Calu3 (cell line): ENCODE measurements around the gene PARM1. TPM values are rescaled to one million over a fixed set of nuclear protein-coding genes. Genes with fewer than 3 reads are reported as not detected.

ENCODE experiments used
- BruUV-seq: library from RNA; stranded (reverse); fragments of 400-500 nt; replicated peaks from 2 replicates; lab custom pipeline; 2021; lab: Mats Ljungman, UMichigan
- CTCF ChIA-PET: fragments of 300-600 bp; sonication (Branson Sonifier 250); formaldehyde crosslinking; loops from one replicate; lab custom pipeline; 2022; ENCODE audit warnings: antibody characterized with exemption; lab: Charles Lee
- DNase-seq: peaks from one replicate; pipeline ENCODE4 v3.0.0; 2022
- H3K27ac Mint-ChIP-seq: one replicate; pipeline ENCODE4 v1.8.0; 2022; ENCODE audit warnings: mixed read lengths; ENCODE audit not compliant: unreplicated experiment
- H3K27me3 Mint-ChIP-seq: one replicate; pipeline ENCODE4 v1.8.0; 2022; ENCODE audit warnings: mixed read lengths; ENCODE audit not compliant: unreplicated experiment
- H3K36me3 Mint-ChIP-seq: one replicate; pipeline ENCODE4 v1.8.0; 2022; ENCODE audit warnings: mild to moderate bottlenecking, moderate library complexity, mixed read lengths; ENCODE audit not compliant: insufficient read depth, unreplicated experiment
- H3K4me1 Mint-ChIP-seq: one replicate; pipeline ENCODE4 v1.8.0; 2022; ENCODE audit warnings: mild to moderate bottlenecking, low read depth, mixed read lengths; ENCODE audit not compliant: unreplicated experiment
- H3K4me3 Mint-ChIP-seq: one replicate; pipeline ENCODE4 v1.8.0; 2022; ENCODE audit warnings: mild to moderate bottlenecking, low read depth, moderate library complexity, mixed read lengths; ENCODE audit not compliant: unreplicated experiment
- H3K9me3 Mint-ChIP-seq: one replicate; pipeline ENCODE4 v1.8.0; 2022; ENCODE audit warnings: low read depth, mixed read lengths; ENCODE audit not compliant: unreplicated experiment
- intact Hi-C: fragments of 100-400 bp; cut with micrococcal nuclease; formaldehyde crosslinking; loops from one replicate; pipeline ENCODE4 v1.10.0; 2022; ENCODE audit not compliant: unreplicated experiment
- total RNA-seq: library from RNA; stranded (reverse); gene quantifications from 2 replicates; pipeline ENCODE4 v1.2.3, GENCODE V29; 2022
- TF ChIP-seq, protein P1 (sequence below): fragments of 200-600 bp; IDR thresholded peaks from one replicate; pipeline ENCODE4 v1.8.0; 2022; ENCODE audit warnings: antibody characterized with exemption; ENCODE audit not compliant: unreplicated experiment

PARM1 gene
- total RNA-seq, 1 experiment from 2014 or later = 4.4 TPM

DNA sequence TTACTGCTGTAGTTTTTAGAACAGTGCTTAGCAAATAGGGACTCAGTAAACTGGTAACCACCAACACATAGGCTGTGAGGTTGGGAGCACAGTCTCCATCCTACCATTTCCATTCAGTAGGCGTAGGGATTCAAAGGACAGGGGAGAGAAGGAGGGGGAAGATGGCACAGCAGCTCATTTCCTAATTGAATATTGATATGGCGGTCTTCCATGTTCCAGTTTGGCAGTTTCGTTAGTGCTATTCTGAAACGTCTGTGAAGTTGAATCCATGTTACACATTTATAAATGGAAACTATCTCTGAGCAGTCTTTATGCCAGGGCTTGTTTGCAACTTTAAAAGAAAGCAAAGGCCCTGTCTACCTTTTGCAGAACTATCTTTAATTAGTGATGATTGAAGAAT lies 105.5 kb downstream of the PARM1 start:
- TF ChIP-seq, protein P1, sequence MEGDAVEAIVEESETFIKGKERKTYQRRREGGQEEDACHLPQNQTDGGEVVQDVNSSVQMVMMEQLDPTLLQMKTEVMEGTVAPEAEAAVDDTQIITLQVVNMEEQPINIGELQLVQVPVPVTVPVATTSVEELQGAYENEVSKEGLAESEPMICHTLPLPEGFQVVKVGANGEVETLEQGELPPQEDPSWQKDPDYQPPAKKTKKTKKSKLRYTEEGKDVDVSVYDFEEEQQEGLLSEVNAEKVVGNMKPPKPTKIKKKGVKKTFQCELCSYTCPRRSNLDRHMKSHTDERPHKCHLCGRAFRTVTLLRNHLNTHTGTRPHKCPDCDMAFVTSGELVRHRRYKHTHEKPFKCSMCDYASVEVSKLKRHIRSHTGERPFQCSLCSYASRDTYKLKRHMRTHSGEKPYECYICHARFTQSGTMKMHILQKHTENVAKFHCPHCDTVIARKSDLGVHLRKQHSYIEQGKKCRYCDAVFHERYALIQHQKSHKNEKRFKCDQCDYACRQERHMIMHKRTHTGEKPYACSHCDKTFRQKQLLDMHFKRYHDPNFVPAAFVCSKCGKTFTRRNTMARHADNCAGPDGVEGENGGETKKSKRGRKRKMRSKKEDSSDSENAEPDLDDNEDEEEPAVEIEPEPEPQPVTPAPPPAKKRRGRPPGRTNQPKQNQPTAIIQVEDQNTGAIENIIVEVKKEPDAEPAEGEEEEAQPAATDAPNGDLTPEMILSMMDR = no peak
- intact Hi-C loops = no loop called here
- Mint-ChIP-seq H3K27me3 (no peaks in the 10 kb centered on the region), H3K27ac (no peak overlapping the region), H3K4me3 (no peak overlapping the region), H3K36me3 (no peaks in the 10 kb centered on the region), H3K4me1 (no peaks in the 10 kb centered on the region), H3K9me3 (no peaks in the 10 kb centered on the region)
- BruUV-seq = no TSS peak
- CTCF ChIA-PET = no interaction called here
- DNase-seq = no peak

DNA sequence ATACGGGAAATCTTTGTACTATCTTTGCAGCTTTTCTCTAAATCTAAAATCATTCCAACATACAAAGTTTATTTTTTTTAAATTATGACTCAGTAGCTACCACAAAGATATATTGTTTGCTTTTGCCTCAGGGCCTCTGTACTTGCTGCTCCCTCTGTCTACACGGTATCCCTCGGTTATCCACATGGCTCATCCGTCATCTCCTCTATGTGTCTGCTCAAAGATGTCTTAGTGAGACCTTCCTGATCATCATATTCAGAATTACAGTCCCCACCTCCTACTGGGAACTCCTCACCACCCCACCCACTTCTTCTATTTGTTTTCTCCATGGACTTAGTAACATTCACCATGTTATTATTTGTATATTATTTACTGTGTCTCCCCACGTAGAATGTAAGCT lies 107.8 kb downstream of the PARM1 start:
- Mint-ChIP-seq H3K27me3 (no peaks in the 10 kb centered on the region), H3K4me1 (no peaks in the 10 kb centered on the region), H3K9me3 (no peaks in the 10 kb centered on the region), H3K27ac (no peak overlapping the region), H3K36me3 (no peaks in the 10 kb centered on the region), H3K4me3 (no peak overlapping the region)
- TF ChIP-seq, protein P1 = no peak
- no peak for DNase-seq
- intact Hi-C loops = no loop called here
- no TSS peak for BruUV-seq
- CTCF ChIA-PET = no interaction called here

DNA sequence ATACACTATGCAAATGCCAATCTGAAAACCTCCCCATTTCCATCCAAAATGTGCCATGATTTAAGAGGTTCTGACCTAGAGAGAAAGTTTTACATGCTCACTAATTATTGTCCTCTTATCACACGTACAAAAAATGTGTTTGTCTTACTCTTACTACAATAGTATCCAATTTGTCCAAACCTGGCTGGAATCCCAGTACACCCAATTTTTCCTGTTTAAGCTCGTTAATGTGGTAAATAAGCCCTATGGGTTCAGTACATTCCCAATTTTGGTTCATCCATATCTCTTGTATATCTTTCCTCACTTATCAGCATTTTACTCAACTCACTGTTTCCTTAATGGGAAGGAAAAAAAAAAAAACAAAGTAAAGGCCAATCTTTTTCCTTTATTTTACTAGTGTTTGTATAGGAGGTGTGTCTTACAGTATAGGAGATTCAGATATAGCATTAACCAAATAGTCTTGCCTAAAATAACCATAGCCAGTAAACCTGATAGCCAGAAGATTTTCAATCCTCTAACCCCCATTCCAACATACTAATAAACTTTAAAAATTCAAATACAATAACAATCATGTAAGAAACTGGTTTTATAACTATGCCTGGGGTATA lies 109.8 kb downstream of the PARM1 start:
- H3K4me3 Mint-ChIP-seq = no peak overlapping the region
- H3K36me3 Mint-ChIP-seq = no peaks in the 10 kb centered on the region
- DNase-seq = no peak
- no peak overlapping the region for H3K27ac Mint-ChIP-seq
- no TSS peak for BruUV-seq
- intact Hi-C loops = no loop called here
- CTCF ChIA-PET = no interaction called here
- H3K27me3 Mint-ChIP-seq = no peaks in the 10 kb centered on the region
- no peaks in the 10 kb centered on the region for H3K9me3 Mint-ChIP-seq
- no peaks in the 10 kb centered on the region for H3K4me1 Mint-ChIP-seq
- TF ChIP-seq, protein P1 = no peak

DNA sequence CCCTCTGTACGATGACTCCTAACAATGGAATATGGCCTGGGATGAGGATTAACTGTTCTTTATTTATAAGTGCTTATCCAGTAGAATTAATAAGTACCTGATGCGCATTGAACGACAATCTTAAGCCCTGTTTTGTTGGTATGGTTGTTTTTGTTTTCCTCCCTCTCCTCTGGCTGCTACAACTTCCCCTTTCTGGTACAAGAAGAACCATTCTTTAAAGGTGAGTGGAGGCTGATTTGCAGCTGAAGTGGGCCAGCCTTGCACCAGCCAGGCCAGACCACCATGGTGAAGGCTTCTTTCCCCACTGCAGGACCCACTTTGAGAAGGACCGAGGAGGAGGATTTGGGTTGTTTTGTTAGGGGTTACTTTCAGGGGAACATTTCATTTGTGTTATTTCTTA lies 113.3 kb downstream of the PARM1 start:
- H3K27ac Mint-ChIP-seq = no peak overlapping the region
- H3K4me1 Mint-ChIP-seq = no peaks in the 10 kb centered on the region
- no peak for DNase-seq
- intact Hi-C loops = no loop called here
- H3K27me3 Mint-ChIP-seq = no peaks in the 10 kb centered on the region
- no TSS peak for BruUV-seq
- no peak overlapping the region for H3K4me3 Mint-ChIP-seq
- H3K9me3 Mint-ChIP-seq = no peaks in the 10 kb centered on the region
- no peaks in the 10 kb centered on the region for H3K36me3 Mint-ChIP-seq
- TF ChIP-seq, protein P1 = no peak
- CTCF ChIA-PET = no interaction called here
